PFSK-1 (cell line): ENCODE data around the gene OSBPL6.

Experiments
- POLR2AphosphoS5 ChIP-seq: IDR thresholded peaks from 2 replicates; pipeline ENCODE4 v1.6.1; 2012; ENCODE audit warnings: low read depth, mild to moderate bottlenecking, control low read depth, low read length, moderate library complexity
- SIN3A ChIP-seq: IDR thresholded peaks from 2 replicates; pipeline ENCODE4 v1.6.1; 2012; ENCODE audit warnings: mild to moderate bottlenecking, low read length, moderate library complexity, borderline replicate concordance; ENCODE audit not compliant: insufficient read depth
- TAF1 ChIP-seq: IDR thresholded peaks from 2 replicates; pipeline ENCODE4 v1.6.1; 2012; ENCODE audit warnings: low read length, control low read depth, borderline replicate concordance; ENCODE audit not compliant: insufficient read depth

- TF ChIP-seq POLR2AphosphoS5 (no peak), SIN3A (no peak), TAF1 (no peak)
These were observed 40.3 kb downstream of the OSBPL6 start for GRCh38 chr2:178234648-178235047.
